K562 (cell line): ENCODE data around the gene TUBB2A. TPM values are rescaled to one million over a fixed set of nuclear protein-coding genes. Genes with fewer than 3 reads are reported as not detected.
A peak's percentile ranks its signal among the peaks of the same experiment; 100 is the strongest.

Source experiments
- ARID3B ChIP-seq: fragments of 250-450 bp; sonication (Bioruptor Pico); IDR thresholded peaks from 2 replicates; pipeline ENCODE4 v1.4.0; 2020; ENCODE audit warnings: borderline replicate concordance
- ATF7 ChIP-seq: fragments of 450-650 bp; IDR thresholded peaks from 2 replicates; pipeline ENCODE4 v1.7.1; 2014; ENCODE audit warnings: mild to moderate bottlenecking, moderate library complexity
- FOXK2 ChIP-seq, 2 experiments: fragments of 450-650 bp; IDR thresholded peaks in 1 of 2; conservative IDR thresholded peaks in 1 of 2; 2 replicates each; pipeline ENCODE4 v1.6.1; 2016; ENCODE audit warnings: low read depth in 2 of 2, mild to moderate bottlenecking in 1 of 2
- JUND ChIP-seq, 2 experiments: IDR thresholded peaks; 2 replicates in 1 of 2; 3 replicates in 1 of 2; pipeline ENCODE4 v1.6.1; 2011; ENCODE audit warnings: borderline replicate concordance in 2 of 2, low read depth in 2 of 2, low read length in 2 of 2, improper control_type of control experiment in 1 of 2, missing biosample characterization in 1 of 2, missing genetic modification characterization in 1 of 2, missing genetic modification reagents in 1 of 2
- LEF1 ChIP-seq: fragments of 450-650 bp; IDR thresholded peaks from 2 replicates; pipeline ENCODE4 v1.6.1; 2016; ENCODE audit warnings: mild to moderate bottlenecking
- PTTG1 ChIP-seq: fragments of 450-650 bp; IDR thresholded peaks from 2 replicates; pipeline ENCODE4 v1.6.1; 2016; ENCODE audit warnings: low read depth, mild to moderate bottlenecking, missing genetic modification characterization, missing compliant biosample characterization
- RAD51 ChIP-seq: fragments of 450-650 bp; IDR thresholded peaks from 2 replicates; pipeline ENCODE4 v1.7.1; 2016; ENCODE audit warnings: low read depth, mild to moderate bottlenecking, borderline replicate concordance
- REST ChIP-seq, 2 experiments: fragments of 450-650 bp; formaldehyde crosslinking in 1 of 2; IDR thresholded peaks; 2 replicates each; pipeline versions ENCODE4 v1.4.0 to v1.6.1; 2014 to 2020; ENCODE audit warnings: mild to moderate bottlenecking in 2 of 2, borderline replicate concordance in 1 of 2, low read depth in 1 of 2
- RUNX1 ChIP-seq: sonication (generic); IDR thresholded peaks from 2 replicates; pipeline ENCODE4 v1.6.1; 2016; ENCODE audit warnings: antibody characterized with exemption, low read depth
- STAT5A ChIP-seq: IDR thresholded peaks from 2 replicates; pipeline ENCODE4 v1.6.1; 2012; ENCODE audit warnings: low read length, inconsistent platforms, borderline replicate concordance
- TFAP4 ChIP-seq: sonication (generic); formaldehyde crosslinking; IDR thresholded peaks from 2 replicates; pipeline ENCODE4 v1.8.0; 2022; ENCODE audit warnings: missing genetic modification reagents, mild to moderate bottlenecking, moderate library complexity, borderline replicate concordance
- TRIM24 ChIP-seq, 2 experiments: fragments of 450-650 bp; IDR thresholded peaks; 2 replicates each; pipeline ENCODE4 v1.6.1; 2016
- ZNF121 ChIP-seq: sonication (generic); formaldehyde crosslinking; conservative IDR thresholded peaks from 2 replicates; pipeline ENCODE4 v1.8.0; 2022; ENCODE audit warnings: missing genetic modification reagents
- polyA plus RNA-seq, 8 experiments: library from polyadenylated mRNA; depleted of rRNA in 4 of 8; stranded (reverse) in 5 of 8; unstranded in 3 of 8; fragments of >200 nt; fragmentation: Nextera tagmentation in 2 of 8; fragmentation: Illumina TruSeq in 1 of 8; extraction: Ambion mirVana in 2 of 8; extraction: Trizol in 1 of 8; gene quantifications; 2 replicates each; pipeline versions ENCODE4 v1.2.1 to v1.2.3, GENCODE V29; 2011 to 2014; ENCODE audit warnings: inconsistent platforms in 1 of 8, missing spikeins in 1 of 8
- total RNA-seq, 7 experiments: library from RNA; depleted of rRNA in 6 of 7; stranded (reverse); fragments of >200 nt in 6 of 7; fragmentation: Illumina TruSeq in 2 of 7; extraction: Trizol in 2 of 7; gene quantifications; 2 replicates each; pipeline versions ENCODE4 v1.2.1 to v1.2.3, GENCODE V29; 2011 to 2021; ENCODE audit warnings: low replicate concordance in 1 of 7

The TUBB2A gene
- total and polyA plus RNA-seq, 9 of the 15 experiments (the other 6 are each of a cell fraction or from before 2014, with no cell fraction given): 3.6 to 92.1 (median 45.6) TPM

GRCh38 chr6:3139090-3139903 lies 18.0 kb downstream of the TUBB2A start (continued):
- peak; percentile 39; the same call in 1 of the 2 replicates for TF ChIP-seq REST (IDR thresholded peaks at IDR 0.05; ENCODE audit: borderline replicate concordance)
- no peak for TF ChIP-seq REST (CRISPR knock-in tag; IDR thresholded peaks at IDR 0.05; ENCODE audit: low read depth)
- peak; percentile 86 for TF ChIP-seq RAD51
- TF ChIP-seq FOXK2 (conservative IDR thresholded peaks at IDR 0.05 in 1 of 2, IDR thresholded peaks at IDR 0.05 in 1 of 2; ENCODE audit: low read depth in 2 of 2): peak; percentile 79 to 89
- peak; percentile 57; the same call in 1 of the 2 replicates for TF ChIP-seq LEF1
- no peak for TF ChIP-seq STAT5A
- TF ChIP-seq JUND (IDR thresholded peaks at IDR 0.05; ENCODE audit: borderline replicate concordance, low read depth, low read length): peak; percentile 51; the same call in 1 of the 2 replicates
- peak; percentile 65; the same call in 1 of the 3 replicates for TF ChIP-seq JUND (tag; IDR thresholded peaks at IDR 0.05; ENCODE audit: borderline replicate concordance, low read depth, low read length)
- no peak for TF ChIP-seq PTTG1
- TF ChIP-seq TFAP4 (CRISPR knock-in tag): peak; percentile 77
- TF ChIP-seq ATF7: no peak; the same call in none of the 2 replicates
- no peak for TF ChIP-seq RUNX1
- no peak for TF ChIP-seq ARID3B (CRISPR knock-in tag)
- TF ChIP-seq ZNF121: no peak
- no peak; a peak in 1 of 4 replicates for TF ChIP-seq TRIM24 (IDR thresholded peaks at IDR 0.05)
